ENCODE measurements around the gene GAPVD1.
A peak's percentile ranks its signal among the peaks of the same experiment; 100 is the strongest.
"Not testable (repeated sequence)": the region's sequence is repeated elsewhere in the genome, so short reads cannot be mapped to it uniquely, and the experiment has no call there.

GAPVD1 gene

DNA sequence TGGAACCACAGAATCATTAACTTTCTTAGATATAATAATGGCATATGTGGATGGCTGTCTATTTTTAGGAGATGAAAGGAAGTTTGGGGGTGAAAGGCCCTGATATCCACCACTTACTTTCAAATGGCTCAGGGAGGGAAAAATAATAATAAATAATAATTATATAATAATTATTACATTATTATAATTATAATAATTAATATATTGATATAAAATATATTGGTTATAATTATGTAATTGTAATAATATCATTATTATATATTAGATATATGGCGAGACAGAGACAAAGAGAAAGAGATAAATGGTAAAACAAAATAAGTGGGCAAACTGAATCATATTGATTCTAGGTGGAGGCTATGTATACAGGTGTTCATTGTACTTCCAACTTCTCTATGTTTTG lies 136.6 kb downstream of the GAPVD1 start:
- no peak overlapping the region for H3K27ac ChIP-seq
- H3K4me3 ChIP-seq, result no peak overlapping the region

DNA sequence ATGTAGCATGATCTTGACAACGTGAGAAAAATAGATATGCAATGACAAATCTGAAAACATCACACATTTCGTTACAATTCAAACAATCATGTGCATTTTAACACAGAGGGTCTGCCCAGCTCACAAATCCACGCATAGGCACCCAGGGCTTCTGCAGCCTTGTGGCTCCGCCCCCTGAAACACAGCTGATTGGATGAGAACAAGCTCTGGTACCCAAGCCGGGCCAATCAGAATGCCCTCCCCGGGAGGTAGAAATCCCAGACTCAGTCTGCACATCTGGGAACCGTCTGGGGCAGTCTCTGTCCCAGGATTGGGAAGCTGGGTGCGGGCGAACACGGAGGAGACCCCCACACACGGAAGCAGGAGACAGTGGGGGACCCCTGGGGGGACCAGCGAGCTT lies 137.5 kb downstream of the GAPVD1 start:
- Histone ChIP-seq H3K4me3 (no peak overlapping the region), H3K27ac (no peak overlapping the region)

- no peak overlapping the region for H3K4me3 ChIP-seq
- no peak overlapping the region for H3K27ac ChIP-seq
Observed at GRCh38 chr9:125399666-125400065, 138.0 kb downstream of the GAPVD1 start.

- H3K27ac ChIP-seq, H3K4me3 ChIP-seq: not testable (repeated sequence)
Observed at GRCh38 chr9:125400232-125400631, 138.6 kb downstream of the GAPVD1 start.

DNA sequence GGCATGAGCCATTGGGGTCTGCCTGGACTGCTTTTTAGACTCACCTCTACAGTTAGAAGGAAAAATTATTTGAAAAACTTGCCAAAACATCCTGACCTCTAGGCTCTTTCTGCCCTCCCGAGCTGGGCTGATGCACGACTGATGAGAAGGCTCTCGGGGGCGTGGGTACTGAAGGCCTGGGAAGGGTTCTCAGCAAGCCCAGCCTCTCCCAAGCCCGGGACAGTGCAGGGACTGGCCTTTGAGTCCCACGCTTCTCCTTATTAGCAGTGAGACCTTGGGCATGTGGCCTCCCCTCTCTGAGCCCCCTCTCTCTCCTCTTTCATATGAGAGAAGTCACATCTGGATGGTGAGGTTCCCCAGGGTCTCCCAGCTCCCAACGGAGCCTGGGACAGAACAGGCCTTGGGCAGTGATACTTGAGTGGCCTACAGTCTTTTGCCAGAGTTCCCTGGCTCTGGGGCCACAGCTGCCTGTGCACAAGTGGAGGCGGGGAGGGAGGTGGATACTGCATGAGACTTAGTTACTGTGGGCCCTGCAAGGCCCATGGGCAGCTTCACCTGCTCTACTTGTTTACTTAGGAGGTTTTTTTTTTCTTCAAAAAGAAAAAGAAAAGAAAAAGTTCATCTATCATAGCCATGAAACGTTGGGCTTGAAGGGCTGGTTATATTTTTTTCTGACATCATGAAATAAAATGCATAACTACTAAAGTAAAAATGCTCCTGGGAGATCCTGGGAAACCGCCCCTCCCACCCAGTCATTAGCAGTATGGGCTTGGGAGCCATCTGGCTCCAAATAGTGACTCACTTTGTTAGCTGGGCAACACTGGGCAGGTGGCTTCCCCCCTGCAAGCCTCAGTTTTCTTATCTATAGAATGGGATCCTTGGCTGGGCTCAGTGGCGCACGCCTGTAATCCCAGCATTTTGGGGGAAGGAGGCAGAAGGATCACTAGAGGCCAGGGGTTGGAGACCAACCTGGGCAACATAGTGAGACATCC lies 139.4 kb downstream of the GAPVD1 start:
- Histone ChIP-seq H3K4me3 (no peak overlapping the region), H3K27ac (no peak overlapping the region)

DNA sequence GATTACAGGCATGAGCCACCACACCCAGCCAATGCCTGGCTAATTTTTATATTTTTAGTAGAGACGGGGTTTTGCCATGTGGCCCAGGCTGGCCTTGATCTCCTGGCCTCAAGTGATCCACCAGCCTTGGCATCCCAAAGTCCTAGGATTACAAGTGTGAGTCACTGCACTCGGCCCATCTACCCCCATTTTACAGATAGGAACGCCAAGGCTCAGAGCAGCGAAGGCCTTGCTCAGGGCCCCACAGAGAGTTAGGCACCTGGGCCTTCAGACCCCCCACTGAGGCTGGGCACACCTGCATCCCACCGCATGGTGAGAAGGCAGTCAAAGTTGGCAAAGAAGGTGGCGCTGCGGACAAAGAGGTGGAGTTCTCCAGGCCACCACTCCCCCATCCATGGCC lies 143.1 kb downstream of the GAPVD1 start:
- H3K4me3 ChIP-seq, result no peak overlapping the region
- H3K27ac ChIP-seq, result no peak overlapping the region

- Histone ChIP-seq H3K4me3 (no peak overlapping the region), H3K27ac (no peak overlapping the region)
Observed at GRCh38 chr9:125405938-125406809, 144.5 kb downstream of the GAPVD1 start.

DNA sequence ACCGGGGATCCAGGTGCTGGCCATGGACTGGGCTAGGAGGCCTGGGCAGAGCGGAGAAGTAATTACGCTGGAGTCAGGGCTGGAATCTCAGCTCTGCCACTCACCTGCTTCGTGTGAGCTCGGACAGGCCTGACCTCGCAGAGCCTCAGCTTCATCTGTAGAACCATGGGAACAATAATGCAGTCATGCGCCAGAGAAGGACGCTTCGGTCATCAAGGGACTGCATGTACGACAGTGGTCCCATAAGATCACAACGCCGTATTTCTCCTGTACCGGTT lies 145.1 kb downstream of the GAPVD1 start:
- no peak overlapping the region for H3K4me3 ChIP-seq
- no peak overlapping the region for H3K27ac ChIP-seq

GRCh38 chr9:125407432-125407973 lies 145.9 kb downstream of the GAPVD1 start:
- Histone ChIP-seq H3K27ac (peak overlapping the region in 6 of 21 experiments; percentile 39 to 79 (median 62)), H3K4me3 (peak overlapping the region; percentile 36 to 58 (median 50))

GRCh38 chr9:125407974-125408900 lies 146.6 kb downstream of the GAPVD1 start:
- Histone ChIP-seq H3K4me3 (peak overlapping the region; percentile 36 to 58 (median 50)), H3K27ac (peak overlapping the region in 12 of 21 experiments; percentile 26 to 79 (median 53))

GRCh38 chr9:125409217-125409636 lies 147.6 kb downstream of the GAPVD1 start:
- Histone ChIP-seq H3K4me3 (no peak overlapping the region), H3K27ac (no peak overlapping the region)

- Histone ChIP-seq H3K27ac (peak overlapping the region in 1 of 21 experiments; percentile 29), H3K4me3 (peak overlapping the region in 2 of 7 experiments; percentile 27 to 33)
Observed at GRCh38 chr9:125409637-125410521, 148.3 kb downstream of the GAPVD1 start.

GRCh38 chr9:125410522-125410894 lies 148.9 kb downstream of the GAPVD1 start:
- H3K27ac ChIP-seq, result peak overlapping the region in 1 of 21 experiments; percentile 29
- peak overlapping the region in 3 of 7 experiments; percentile 12 to 33 (median 27) for H3K4me3 ChIP-seq

DNA sequence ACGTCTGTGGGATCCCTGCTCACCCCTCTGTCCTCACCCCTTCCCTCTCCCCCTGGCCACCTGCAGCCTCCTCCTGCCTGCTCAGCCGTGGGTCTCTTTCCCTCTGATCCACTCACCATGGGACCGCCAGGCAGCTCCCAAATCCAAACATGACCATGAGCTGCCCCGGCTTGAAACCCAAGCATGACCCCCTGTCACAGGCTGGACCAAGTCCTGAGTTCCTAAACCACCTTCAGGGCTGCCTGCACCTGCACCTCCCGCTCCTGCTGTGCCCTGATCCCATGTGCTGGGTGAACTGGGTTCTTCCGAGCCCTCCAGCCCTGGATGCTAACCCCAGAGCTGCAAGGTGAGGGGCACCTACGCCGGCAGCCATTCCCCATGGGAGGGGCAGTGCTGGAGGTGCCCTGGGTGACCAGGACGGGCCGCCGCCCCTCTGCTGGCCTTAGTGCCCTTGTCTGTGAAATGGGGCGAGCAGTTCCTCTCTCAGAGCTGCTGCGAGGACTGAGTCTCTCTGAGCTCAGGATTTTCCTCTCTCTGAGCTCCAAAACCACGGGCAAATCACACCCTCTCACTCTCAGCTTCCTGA lies 149.6 kb downstream of the GAPVD1 start:
- Histone ChIP-seq H3K4me3 (peak overlapping the region in 2 of 7 experiments; percentile 27 to 33), H3K27ac (no peak overlapping the region)

GRCh38 chr9:125412166-125412565 lies 150.5 kb downstream of the GAPVD1 start:
- H3K27ac ChIP-seq, result no peak overlapping the region
- H3K4me3 ChIP-seq, result no peak overlapping the region

- Histone ChIP-seq H3K4me3 (no peak overlapping the region), H3K27ac (no peak overlapping the region)
Observed at GRCh38 chr9:125413579-125413978, 152.0 kb downstream of the GAPVD1 start.

DNA sequence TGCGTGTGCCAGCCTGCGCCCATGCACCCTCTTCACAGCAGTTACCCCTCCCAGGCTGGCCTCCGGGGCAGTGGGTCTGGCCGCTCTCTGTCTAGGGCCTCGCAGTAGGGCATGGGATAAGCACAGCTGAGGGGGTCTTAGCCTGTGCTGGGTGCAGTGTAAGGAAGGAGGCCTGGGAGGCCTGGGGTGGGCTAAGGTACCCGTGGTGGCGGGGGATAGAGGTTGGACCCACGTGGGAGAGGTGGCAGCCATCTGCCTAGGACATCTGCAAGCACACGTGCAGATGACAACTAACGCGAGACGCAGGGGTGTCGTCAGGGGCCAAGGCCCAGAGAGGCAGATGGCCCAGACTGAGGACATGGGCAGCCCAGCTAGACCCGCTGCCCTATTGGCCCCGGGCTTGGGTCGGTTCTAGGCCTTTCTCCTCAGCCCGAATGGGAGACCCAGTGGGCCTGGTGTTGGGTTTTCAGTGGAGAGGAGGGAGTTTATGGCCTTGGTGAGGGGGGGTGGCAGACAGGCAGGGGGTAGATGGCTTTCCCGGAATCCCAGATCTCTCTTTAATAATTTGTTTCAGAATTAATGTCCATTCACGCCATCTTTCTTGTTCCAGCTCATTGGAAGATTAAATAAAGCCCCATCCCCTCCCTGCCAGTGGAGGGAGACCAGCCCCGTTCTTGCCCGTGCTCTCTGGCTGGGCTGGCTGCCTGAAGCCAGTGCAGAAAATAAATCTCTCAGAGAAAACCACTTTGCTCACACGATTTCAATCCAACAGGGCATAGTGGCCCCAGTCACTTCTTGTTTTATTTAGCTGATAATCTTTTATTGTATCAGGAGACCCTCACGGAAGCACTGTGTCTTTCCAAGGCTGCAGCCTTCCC lies 154.2 kb downstream of the GAPVD1 start:
- H3K27ac ChIP-seq, result no peak overlapping the region
- H3K4me3 ChIP-seq, result no peak overlapping the region

Data from skin epidermis (tissue), 12 donors.